HG02763 (cell line): ENCODE data around the gene CIPC.

Source experiments
- ATAC-seq: cut with Tn5 transposase; IDR thresholded peaks from one replicate; pipeline ENCODE4 v1.9.1; 2021; ENCODE audit warnings: mild to moderate bottlenecking, moderate library complexity; ENCODE audit not compliant: unreplicated experiment

Gene CIPC

GRCh38 chr14:77097700-77098528 is at the start of gene CIPC:
Gene CIPC, plus strand, starts transcription at chr14:77098258. Its CDS starts 7,451 bp downstream, at chr14:77105709.
- peak; percentile 90 for ATAC-seq

DNA sequence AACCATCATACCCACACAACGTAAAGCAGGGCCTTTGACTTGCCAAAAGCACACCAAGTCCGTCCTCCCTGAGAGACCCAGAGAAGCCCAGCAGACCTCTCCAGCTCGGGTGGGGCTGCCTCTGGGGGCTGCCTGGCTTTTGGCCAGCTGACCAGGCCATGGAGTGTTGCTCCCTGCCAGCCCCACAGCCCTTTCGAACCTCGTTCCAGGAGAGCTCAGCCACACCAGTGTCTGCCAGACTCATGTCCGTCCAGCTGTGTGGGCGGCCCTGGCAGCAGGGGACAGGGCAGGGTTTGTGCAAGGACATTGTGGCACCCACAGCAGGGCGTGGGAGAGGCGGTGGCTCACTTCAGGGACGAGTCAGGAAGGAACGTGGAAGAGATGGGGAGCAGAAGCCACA is 46.9 kb upstream of the CIPC start:
- ATAC-seq = no peak

- ATAC-seq = no peak
These were observed 45.6 kb upstream of the CIPC start for GRCh38 chr14:77052281-77053044.

GRCh38 chr14:77053046-77053841 is 44.8 kb upstream of the CIPC start:
- ATAC-seq = no peak

- no peak for ATAC-seq
These were observed 42.8 kb upstream of the CIPC start for GRCh38 chr14:77055306-77055705.

DNA sequence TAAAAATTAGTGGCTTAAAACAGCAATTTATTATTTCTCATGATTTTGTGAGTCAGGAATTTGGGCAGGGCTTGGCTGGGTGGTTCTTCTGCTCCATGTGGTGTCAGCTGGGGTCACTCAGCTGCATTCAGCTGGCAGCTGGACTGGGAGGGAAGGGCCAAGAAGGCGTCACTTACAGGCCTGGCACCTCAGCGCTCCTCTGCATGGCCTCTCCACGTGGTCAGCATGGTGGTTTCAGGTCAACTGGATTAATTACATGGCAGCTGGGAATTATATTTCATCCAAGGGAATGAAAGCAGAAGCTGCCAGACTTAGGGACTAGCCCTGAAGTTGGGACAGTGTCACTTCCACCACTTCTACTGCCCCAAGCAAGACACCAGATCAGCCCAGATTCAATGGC is 42.1 kb upstream of the CIPC start:
- ATAC-seq = no peak

- ATAC-seq = no peak
These were observed 39.9 kb upstream of the CIPC start for GRCh38 chr14:77058117-77058516.

- no peak for ATAC-seq
These were observed 39.3 kb upstream of the CIPC start for GRCh38 chr14:77058785-77059184.

DNA sequence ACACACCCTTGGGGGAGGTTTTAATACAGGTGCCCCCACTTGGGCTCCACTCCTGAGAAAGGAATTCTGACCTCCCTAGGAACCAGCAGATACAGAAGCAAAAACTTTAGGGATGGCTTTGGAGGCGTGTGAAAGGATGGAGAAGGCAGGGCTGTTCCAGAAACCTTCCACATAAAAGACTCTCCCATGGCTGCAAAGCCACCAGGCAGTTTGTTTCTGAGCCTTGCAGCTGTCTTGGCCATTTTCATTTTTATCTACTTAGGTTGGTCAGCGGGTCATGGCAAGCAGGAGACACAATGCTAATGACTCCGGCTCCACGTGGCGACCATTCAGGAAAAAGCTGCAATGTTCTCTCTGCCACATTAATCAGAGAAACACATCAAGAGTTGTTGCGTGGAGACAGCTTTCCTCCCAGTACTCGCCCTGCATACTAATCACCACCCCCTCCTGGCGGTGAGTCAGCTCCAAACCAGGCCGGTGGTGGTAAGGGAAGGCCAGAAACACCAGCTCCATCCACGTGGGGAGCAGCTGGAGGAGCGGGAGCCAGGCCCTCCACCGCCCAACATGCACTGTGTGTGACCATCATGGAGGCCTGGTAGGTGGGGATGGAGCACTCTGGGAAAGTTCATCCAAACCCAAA is 38.7 kb upstream of the CIPC start:
- ATAC-seq = no peak

DNA sequence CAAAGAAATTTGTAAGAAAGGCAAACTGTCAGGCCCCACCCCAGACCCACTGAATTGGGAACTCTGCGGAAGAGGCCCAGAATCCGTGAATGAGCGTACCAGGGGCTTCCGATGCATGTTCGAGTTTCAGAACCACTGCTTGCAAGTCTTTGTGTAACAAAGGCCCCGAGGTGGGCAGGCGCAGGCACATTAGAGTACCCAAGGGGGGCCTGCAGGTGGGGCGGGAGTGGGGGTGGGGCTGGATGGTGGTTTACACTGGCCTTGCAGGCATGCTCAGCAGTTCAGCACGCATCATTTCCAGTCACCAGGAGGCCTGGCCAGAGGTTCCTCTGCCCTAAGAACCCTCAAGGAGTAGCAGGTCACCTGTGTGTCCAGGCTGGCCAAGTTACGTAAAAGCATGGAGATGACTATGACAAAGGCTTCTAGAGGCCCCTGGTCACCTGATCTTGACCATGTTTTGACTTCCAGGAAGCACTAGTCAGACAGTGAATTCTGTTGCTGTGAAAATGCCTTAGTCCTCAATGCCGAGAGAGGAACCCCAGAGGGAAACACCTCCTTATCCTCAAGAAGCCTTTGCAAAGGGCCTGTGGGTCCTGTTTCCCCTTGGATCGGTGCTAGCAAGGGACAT is 36.3 kb upstream of the CIPC start:
- no peak for ATAC-seq

DNA sequence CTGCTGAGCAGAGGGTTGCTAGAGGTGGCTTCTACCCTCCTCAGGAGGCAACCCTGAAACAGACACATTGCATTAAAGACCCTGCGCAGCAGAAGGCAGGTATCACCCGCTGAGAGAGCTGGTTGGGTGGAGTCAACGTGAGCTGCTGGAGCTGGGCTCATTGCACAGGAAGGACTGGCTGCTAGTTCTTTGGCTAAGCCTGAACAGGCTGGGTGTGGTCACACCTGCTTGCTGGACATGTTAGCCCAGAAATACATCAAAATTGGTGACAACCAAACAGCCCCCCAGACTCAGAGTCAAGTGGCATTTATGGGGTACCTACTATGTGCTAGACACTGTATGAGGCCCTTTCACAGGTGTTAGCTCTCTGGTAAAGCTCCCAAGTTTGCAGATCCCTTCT is 35.8 kb upstream of the CIPC start:
- ATAC-seq = no peak

GRCh38 chr14:77063571-77064171 is 34.4 kb upstream of the CIPC start:
- no peak for ATAC-seq

GRCh38 chr14:77064521-77065178 is 33.4 kb upstream of the CIPC start:
- no peak for ATAC-seq

GRCh38 chr14:77065851-77066577 is 32.0 kb upstream of the CIPC start:
- no peak for ATAC-seq

DNA sequence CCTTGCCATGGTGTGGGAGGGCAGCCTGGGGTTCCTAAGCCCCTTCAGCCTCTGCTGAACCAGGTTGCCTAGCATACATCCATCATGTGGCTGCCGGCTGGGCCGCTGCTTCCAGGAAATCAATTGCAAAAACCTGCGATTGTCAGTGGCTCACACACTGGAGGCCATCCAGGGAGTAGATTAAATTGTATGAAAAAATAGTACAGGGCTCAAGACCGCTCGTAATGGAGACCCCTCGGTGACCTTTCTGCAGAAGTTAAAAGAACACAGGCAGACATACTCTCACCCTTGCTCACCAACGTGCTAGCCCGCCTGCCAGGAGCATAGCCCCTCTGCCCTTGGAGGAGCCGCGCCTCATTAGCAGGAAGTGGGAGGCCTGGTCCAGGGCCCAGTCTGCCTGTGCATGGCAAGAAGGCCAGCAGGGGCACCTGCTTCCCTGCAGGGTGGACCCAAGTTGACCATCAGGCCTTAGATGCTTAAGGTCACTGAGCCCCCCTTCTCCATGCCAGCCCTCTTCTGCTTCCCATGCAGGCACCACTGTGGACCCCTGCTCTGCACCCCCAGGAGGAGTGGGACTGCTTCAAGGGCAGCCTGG is 31.4 kb upstream of the CIPC start:
- no peak for ATAC-seq

GRCh38 chr14:77067632-77068516 is 30.2 kb upstream of the CIPC start:
- ATAC-seq = no peak

GRCh38 chr14:77068517-77069200 is 29.4 kb upstream of the CIPC start:
- ATAC-seq = no peak
